GM23248 (cell line): Measurements from ENCODE around the gene WWOX.

Source experiments
- EZH2 ChIP-seq: fragments of 200-600 bp; sonication (generic); IDR thresholded peaks from 2 replicates; pipeline ENCODE4 v1.6.1; 2018; ENCODE audit warnings: antibody characterized with exemption, mild to moderate bottlenecking; ENCODE audit not compliant: insufficient read depth, poor library complexity, severe bottlenecking
- EZH2phosphoT487 ChIP-seq: fragments of 200-600 bp; sonication (generic); IDR thresholded peaks from 2 replicates; pipeline ENCODE4 v1.6.1; 2018; ENCODE audit warnings: antibody characterized with exemption, moderate library complexity, mild to moderate bottlenecking, low read depth; ENCODE audit not compliant: insufficient read depth

DNA sequence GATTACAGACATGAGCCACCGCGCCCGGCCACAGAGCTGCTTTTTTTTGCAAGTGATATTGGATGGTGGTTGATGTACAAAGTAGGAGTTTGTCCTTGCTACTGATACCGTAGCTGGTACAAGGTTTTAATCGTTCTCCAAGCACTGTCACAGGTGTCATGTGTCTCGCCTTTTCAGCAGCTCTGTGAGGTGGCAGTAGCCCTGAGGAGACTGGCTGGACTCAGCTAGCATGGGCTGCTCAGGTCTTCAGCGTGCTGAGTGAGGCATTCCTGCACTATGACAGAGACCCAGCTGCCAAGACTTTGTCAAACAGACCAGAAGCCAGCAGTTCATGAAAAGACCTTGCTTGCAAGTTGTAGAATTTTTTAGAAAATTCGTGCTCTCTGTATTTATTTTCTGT, 7.2 kb downstream of the WWOX start:
- TF ChIP-seq EZH2phosphoT487 (no peak), EZH2 (no peak)
